ENCODE results near the gene WBP1L.

WBP1L gene

DNA sequence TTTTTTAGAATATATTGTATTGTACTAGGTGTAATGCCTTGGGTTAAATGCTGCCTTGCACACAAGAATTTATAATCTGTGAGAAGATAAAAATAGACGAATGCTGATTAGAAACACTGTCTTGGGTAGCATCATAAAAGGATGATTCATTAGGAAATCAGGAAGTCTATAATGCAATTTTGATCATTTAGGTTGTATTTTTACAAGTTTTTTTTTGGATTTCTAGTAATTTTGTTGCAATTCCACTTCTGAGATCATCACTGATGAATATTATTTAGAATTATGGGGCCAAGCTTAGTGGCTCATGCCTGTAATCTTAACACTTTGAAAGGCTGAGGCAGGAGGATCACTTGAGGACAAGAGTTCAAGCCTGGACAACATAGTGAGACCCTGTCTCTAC lies 29.6 kb downstream of the WBP1L start:
- POLR2A ChIA-PET, result no interaction called here

DNA sequence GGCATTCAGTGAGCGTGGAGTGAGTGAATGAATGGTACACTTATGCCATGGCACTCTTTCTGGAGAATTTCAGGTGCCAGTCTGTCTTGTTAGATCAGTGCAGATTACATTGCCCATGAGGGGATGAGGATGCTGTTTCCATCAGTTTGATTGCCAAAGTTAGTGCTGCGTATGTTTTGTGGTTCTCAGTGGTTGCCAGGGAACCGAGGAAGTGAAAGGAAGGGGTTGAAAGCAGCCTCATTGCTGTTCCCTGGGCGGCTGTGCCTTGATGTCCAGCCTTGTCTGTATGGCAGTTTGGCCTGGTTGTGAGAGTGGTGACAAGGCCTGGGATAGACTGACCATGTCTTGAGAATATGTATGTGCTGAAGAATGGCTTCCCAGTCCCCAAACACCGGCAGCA lies 30.2 kb downstream of the WBP1L start:
- Histone ChIP-seq H3K36me3 (ENCODE audit: control insufficient read depth in 2 of 2, insufficient read depth in 1 of 2, low read length in 2 of 2) (no peaks in the 10 kb centered on the region), H3K4me1 (ENCODE audit: control insufficient read depth, insufficient read depth, low read length) (peaks cover 31% of the 10 kb centered on the region), H3K27ac (ENCODE audit: extremely low read depth, low read depth, low read length) (no peak overlapping the region), H3K9me3 (ENCODE audit: control insufficient read depth, insufficient read depth, low read depth, low read length) (no peaks in the 10 kb centered on the region), H3K4me3 (ENCODE audit: low read depth, low read length) (no peak overlapping the region)
- TF ChIP-seq ZNF121 (tag by site-specific recombination; IDR thresholded peaks at IDR 0.05) (no peak), ZNF473 (tag by site-specific recombination; IDR thresholded peaks at IDR 0.05) (no peak), GLIS1 (tag by site-specific recombination; IDR thresholded peaks at IDR 0.05) (no peak), GLI4 (tag by site-specific recombination; IDR thresholded peaks at IDR 0.05) (no peak), ZNF335 (tag by site-specific recombination; conservative IDR thresholded peaks at IDR 0.05) (no peak)
- CTCF ChIA-PET, result interaction anchor here (1.0 to 3.8 kb wide), 2 partner anchors 8 to 21 kb away, joined by 3 to 22 read pairs; no protein-coding TSS in a partner anchor
- POLR2A ChIA-PET, result no interaction called here

More for the DNA sequence above, 29.6 kb downstream of the WBP1L start:
- no peaks in the 10 kb centered on the region for H3K9me3 ChIP-seq (ENCODE audit: control insufficient read depth, insufficient read depth, low read depth, low read length)
- H3K4me3 ChIP-seq (ENCODE audit: low read depth, low read length), result no peak overlapping the region
- no peak overlapping the region for H3K27ac ChIP-seq (ENCODE audit: extremely low read depth, low read depth, low read length)
- CTCF ChIA-PET, result interaction anchor here (0.9 to 1.1 kb wide), 2 partner anchors 20 to 22 kb away, joined by 4 to 7 read pairs; no protein-coding TSS in a partner anchor
- H3K36me3 ChIP-seq (ENCODE audit: control insufficient read depth in 2 of 2, insufficient read depth in 1 of 2, low read length in 2 of 2), result no peaks in the 10 kb centered on the region
- H3K4me1 ChIP-seq (ENCODE audit: control insufficient read depth, insufficient read depth, low read length), result peaks cover 31% of the 10 kb centered on the region
- TF ChIP-seq ZNF121 (tag by site-specific recombination; IDR thresholded peaks at IDR 0.05), result 0 out of 2 replicates have a peak, but pooled peaks have one; percentile 70
- TF ChIP-seq, protein P1, sequence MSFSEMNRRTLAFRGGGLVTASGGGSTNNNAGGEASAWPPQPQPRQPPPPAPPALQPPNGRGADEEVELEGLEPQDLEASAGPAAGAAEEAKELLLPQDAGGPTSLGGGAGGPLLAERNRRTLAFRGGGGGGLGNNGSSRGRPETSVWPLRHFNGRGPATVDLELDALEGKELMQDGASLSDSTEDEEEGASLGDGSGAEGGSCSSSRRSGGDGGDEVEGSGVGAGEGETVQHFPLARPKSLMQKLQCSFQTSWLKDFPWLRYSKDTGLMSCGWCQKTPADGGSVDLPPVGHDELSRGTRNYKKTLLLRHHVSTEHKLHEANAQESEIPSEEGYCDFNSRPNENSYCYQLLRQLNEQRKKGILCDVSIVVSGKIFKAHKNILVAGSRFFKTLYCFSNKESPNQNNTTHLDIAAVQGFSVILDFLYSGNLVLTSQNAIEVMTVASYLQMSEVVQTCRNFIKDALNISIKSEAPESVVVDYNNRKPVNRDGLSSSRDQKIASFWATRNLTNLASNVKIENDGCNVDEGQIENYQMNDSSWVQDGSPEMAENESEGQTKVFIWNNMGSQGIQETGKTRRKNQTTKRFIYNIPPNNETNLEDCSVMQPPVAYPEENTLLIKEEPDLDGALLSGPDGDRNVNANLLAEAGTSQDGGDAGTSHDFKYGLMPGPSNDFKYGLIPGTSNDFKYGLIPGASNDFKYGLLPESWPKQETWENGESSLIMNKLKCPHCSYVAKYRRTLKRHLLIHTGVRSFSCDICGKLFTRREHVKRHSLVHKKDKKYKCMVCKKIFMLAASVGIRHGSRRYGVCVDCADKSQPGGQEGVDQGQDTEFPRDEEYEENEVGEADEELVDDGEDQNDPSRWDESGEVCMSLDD (tag by site-specific recombination; IDR thresholded peaks at IDR 0.05), result no peak

DNA sequence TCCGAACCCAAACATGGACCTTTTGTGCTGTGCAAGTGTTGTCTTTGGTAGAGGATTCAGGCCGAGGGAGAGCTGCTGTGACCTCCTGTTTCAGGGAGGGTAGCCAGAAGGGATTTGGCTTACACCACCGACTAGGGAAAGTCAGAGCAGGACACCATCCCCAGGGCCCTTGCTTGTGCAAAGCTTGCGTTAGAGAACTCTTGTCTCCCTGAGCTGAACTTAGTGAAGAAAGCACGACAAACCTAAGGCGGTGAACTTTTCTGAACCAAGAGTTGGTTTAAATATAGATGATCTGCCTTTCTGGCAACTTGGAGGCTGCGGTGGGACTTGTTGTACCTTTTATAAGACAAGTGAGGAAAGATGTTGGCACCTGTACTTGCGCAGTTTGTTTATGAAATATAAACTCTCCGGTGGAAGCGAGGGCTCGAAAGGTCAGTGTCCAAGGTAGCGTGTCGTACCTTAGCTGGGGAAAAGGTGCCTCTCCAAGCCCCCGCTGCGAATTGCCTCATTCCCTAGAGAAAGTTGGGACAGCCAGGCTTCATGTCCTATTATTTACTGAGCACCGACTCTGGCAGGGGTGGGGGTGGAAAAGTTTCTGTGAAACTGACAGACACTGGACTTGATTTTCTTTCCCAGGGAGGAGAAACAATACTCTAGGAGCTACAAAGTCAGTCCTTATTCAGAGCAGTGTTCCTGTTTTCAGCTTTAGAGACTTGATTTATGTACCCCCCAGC lies 31.6 kb downstream of the WBP1L start:
- POLR2A ChIA-PET, result interaction anchor here (0.6 to 2.6 kb wide), 10 partner anchors 8 to 895 kb away, joined by 3 to 14 read pairs (median 3); partner anchors contain the start of genes SFXN2, TAF5 and WBP1L
- TF ChIP-seq ZNF341 (tag by site-specific recombination; IDR thresholded peaks at IDR 0.05; ENCODE audit: low read depth), result no peak
- TF ChIP-seq ZNF239 (tag by site-specific recombination; IDR thresholded peaks at IDR 0.05), result no peak
- no peak for TF ChIP-seq ZNF549 (tag by site-specific recombination; IDR thresholded peaks at IDR 0.05)
- TF ChIP-seq, protein P2, sequence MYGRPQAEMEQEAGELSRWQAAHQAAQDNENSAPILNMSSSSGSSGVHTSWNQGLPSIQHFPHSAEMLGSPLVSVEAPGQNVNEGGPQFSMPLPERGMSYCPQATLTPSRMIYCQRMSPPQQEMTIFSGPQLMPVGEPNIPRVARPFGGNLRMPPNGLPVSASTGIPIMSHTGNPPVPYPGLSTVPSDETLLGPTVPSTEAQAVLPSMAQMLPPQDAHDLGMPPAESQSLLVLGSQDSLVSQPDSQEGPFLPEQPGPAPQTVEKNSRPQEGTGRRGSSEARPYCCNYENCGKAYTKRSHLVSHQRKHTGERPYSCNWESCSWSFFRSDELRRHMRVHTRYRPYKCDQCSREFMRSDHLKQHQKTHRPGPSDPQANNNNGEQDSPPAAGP (tag by site-specific recombination; IDR thresholded peaks at IDR 0.05), result no peak
- no peak for TF ChIP-seq TRIM28 (IDR thresholded peaks at IDR 0.05; ENCODE audit: borderline replicate concordance, low read length)
- TF ChIP-seq, protein P3, sequence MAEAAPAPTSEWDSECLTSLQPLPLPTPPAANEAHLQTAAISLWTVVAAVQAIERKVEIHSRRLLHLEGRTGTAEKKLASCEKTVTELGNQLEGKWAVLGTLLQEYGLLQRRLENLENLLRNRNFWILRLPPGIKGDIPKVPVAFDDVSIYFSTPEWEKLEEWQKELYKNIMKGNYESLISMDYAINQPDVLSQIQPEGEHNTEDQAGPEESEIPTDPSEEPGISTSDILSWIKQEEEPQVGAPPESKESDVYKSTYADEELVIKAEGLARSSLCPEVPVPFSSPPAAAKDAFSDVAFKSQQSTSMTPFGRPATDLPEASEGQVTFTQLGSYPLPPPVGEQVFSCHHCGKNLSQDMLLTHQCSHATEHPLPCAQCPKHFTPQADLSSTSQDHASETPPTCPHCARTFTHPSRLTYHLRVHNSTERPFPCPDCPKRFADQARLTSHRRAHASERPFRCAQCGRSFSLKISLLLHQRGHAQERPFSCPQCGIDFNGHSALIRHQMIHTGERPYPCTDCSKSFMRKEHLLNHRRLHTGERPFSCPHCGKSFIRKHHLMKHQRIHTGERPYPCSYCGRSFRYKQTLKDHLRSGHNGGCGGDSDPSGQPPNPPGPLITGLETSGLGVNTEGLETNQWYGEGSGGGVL (tag by site-specific recombination; IDR thresholded peaks at IDR 0.05), result no peak
- TF ChIP-seq, protein P4, sequence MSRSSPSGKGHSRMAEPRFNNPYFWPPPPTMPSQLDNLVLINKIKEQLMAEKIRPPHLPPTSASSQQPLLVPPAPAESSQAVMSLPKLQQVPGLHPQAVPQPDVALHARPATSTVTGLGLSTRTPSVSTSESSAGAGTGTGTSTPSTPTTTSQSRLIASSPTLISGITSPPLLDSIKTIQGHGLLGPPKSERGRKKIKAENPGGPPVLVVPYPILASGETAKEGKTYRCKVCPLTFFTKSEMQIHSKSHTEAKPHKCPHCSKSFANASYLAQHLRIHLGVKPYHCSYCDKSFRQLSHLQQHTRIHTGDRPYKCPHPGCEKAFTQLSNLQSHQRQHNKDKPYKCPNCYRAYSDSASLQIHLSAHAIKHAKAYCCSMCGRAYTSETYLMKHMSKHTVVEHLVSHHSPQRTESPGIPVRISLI (tag by site-specific recombination; IDR thresholded peaks at IDR 0.05), result no peak
- TF ChIP-seq ZNF677 (tag by site-specific recombination; IDR thresholded peaks at IDR 0.05), result no peak
- TF ChIP-seq, protein P5, sequence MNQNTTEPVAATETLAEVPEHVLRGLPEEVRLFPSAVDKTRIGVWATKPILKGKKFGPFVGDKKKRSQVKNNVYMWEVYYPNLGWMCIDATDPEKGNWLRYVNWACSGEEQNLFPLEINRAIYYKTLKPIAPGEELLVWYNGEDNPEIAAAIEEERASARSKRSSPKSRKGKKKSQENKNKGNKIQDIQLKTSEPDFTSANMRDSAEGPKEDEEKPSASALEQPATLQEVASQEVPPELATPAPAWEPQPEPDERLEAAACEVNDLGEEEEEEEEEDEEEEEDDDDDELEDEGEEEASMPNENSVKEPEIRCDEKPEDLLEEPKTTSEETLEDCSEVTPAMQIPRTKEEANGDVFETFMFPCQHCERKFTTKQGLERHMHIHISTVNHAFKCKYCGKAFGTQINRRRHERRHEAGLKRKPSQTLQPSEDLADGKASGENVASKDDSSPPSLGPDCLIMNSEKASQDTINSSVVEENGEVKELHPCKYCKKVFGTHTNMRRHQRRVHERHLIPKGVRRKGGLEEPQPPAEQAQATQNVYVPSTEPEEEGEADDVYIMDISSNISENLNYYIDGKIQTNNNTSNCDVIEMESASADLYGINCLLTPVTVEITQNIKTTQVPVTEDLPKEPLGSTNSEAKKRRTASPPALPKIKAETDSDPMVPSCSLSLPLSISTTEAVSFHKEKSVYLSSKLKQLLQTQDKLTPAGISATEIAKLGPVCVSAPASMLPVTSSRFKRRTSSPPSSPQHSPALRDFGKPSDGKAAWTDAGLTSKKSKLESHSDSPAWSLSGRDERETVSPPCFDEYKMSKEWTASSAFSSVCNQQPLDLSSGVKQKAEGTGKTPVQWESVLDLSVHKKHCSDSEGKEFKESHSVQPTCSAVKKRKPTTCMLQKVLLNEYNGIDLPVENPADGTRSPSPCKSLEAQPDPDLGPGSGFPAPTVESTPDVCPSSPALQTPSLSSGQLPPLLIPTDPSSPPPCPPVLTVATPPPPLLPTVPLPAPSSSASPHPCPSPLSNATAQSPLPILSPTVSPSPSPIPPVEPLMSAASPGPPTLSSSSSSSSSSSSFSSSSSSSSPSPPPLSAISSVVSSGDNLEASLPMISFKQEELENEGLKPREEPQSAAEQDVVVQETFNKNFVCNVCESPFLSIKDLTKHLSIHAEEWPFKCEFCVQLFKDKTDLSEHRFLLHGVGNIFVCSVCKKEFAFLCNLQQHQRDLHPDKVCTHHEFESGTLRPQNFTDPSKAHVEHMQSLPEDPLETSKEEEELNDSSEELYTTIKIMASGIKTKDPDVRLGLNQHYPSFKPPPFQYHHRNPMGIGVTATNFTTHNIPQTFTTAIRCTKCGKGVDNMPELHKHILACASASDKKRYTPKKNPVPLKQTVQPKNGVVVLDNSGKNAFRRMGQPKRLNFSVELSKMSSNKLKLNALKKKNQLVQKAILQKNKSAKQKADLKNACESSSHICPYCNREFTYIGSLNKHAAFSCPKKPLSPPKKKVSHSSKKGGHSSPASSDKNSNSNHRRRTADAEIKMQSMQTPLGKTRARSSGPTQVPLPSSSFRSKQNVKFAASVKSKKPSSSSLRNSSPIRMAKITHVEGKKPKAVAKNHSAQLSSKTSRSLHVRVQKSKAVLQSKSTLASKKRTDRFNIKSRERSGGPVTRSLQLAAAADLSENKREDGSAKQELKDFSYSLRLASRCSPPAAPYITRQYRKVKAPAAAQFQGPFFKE (tag by site-specific recombination; IDR thresholded peaks at IDR 0.05; ENCODE audit: borderline replicate concordance), result no peak
- TF ChIP-seq KLF9 (tag by site-specific recombination; IDR thresholded peaks at IDR 0.05; ENCODE audit: low read depth), result no peak
- TF ChIP-seq ZNF558 (tag by site-specific recombination; IDR thresholded peaks at IDR 0.05), result no peak

More for the DNA sequence above, 31.6 kb downstream of the WBP1L start:
- Histone ChIP-seq H3K9me3 (ENCODE audit: control insufficient read depth, insufficient read depth, low read depth, low read length) (no peaks in the 10 kb centered on the region), H3K4me1 (ENCODE audit: control insufficient read depth, insufficient read depth, low read length) (peaks cover 20% of the 10 kb centered on the region), H3K27ac (ENCODE audit: extremely low read depth, low read depth, low read length) (peak overlapping the region; percentile 34), H3K4me3 (ENCODE audit: low read depth, low read length) (peak overlapping the region; percentile 10; the same call in 1 of the 2 replicates), H3K36me3 (ENCODE audit: control insufficient read depth in 2 of 2, insufficient read depth in 1 of 2, low read length in 2 of 2) (no peaks in the 10 kb centered on the region)
- CTCF ChIA-PET, result interaction anchor here (0.6 to 3.8 kb wide), 4 partner anchors 10 to 445 kb away, joined by 3 to 22 read pairs (median 3); no protein-coding TSS in a partner anchor
